Endometrial microvascular endothelial cells (primary cell): ENCODE data around the gene GRIK2. TPM values are rescaled to one million over a fixed set of nuclear protein-coding genes. Genes with fewer than 3 reads are reported as not detected.
"Not testable (repeated sequence)": the region's sequence is repeated elsewhere in the genome, so short reads cannot be mapped to it uniquely, and the experiment has no call there.

Source experiments
- in situ Hi-C: cut with HindIII; loops from 2 replicates; pipeline ENCODE4 v1.10.0; 2017; ENCODE audit warnings: low sequenced_read_pairs, low pct_unique_long_range_greater_than_20kb; ENCODE audit errors: inconsistent ontology term
- total RNA-seq: library from RNA; depleted of rRNA; stranded (reverse); fragments of >200 nt; gene quantifications from one replicate; pipeline ENCODE4 v1.2.3, GENCODE V29; 2015; ENCODE audit errors: inconsistent ontology term

The GRIK2 gene
- total RNA-seq, 1 donor from 2014 or later: under 0.01 TPM

DNA sequence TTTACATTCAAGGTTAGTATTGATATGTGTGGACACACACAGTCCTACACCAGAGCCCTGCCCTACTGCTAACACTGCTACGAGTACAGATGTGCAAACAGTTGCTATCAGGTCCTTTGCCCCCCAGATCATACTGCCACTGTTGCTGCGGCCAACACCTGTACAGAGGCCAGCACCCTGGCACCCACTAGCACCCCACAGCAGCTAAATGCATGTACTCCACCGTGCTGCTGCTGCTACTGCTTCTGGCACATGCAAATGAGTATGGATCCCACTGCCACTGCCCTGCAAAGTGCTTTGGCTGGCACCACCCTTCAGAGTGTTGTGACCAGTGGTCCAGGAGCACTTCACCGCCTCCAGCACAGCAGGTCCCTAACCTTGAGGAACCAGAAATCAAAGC is 621.9 kb downstream of the GRIK2 start:
- in situ Hi-C loops: no loop called here

- in situ Hi-C loops: no loop called here
These were observed 628.8 kb downstream of the GRIK2 start for GRCh38 chr6:102022281-102022680.

DNA sequence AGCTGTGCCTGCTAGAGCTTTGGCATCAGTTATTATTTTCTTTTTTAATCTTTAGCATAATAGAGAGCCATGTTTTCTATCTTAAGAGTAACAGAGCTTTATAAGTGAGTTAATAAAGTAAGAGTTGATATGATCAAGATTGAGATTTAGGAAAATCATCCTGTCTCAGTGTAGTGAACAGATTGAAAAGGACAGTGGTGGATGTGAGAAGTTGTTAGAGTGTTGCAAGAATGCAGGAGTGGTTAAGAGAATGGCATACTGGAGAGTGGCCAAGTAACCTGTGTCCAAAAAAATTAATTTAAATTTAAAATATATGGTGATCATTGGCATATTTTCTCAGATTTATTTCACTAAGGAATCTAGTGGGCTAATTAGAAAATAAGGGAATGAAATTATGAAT is 629.3 kb downstream of the GRIK2 start:
- in situ Hi-C loops: no loop called here

- in situ Hi-C loops: no loop called here
These were observed 630.6 kb downstream of the GRIK2 start for GRCh38 chr6:102023977-102024657.

GRCh38 chr6:102026649-102027048 is 633.1 kb downstream of the GRIK2 start:
- in situ Hi-C loops: no loop called here

GRCh38 chr6:102028176-102028575 is 634.7 kb downstream of the GRIK2 start:
- in situ Hi-C loops: no loop called here

DNA sequence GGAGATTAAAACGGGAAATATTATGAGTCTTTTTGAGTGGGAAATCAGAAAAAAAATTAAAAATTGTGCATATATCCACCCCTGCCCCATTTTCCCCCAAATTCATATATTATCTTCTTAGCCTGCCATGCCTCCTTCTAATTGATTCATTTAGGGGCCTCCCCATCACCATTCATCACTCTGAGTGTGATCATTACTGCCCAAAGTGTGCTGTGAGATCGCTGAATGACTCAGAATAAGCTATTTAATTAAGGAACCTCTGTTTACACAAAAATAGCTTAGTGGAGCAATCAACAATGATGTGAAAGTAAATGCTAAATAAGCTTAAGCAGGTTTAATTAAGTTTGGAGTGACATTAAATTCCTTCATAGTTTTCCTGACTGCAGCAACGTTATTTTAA is 645.5 kb downstream of the GRIK2 start:
- in situ Hi-C loops: no loop called here

DNA sequence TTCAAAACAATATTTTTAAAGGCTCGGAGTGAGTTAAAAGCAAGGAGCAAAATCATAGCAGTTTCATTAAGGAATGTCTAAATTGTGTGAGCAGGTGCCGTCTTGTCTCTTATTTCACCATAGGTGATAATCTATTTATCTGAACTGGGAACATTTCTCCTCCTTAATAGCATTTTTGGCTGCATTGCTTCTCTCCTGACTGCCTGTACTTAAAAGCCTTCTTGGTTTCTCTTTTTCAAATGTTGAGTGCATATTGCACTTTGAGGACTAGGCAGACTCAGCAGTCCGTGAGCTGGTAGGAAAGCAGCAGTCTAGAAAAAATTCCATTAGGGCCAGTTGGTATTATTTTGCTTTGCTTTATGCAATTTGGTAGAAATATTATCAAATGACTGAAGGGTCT is 645.9 kb downstream of the GRIK2 start:
- in situ Hi-C loops: no loop called here

DNA sequence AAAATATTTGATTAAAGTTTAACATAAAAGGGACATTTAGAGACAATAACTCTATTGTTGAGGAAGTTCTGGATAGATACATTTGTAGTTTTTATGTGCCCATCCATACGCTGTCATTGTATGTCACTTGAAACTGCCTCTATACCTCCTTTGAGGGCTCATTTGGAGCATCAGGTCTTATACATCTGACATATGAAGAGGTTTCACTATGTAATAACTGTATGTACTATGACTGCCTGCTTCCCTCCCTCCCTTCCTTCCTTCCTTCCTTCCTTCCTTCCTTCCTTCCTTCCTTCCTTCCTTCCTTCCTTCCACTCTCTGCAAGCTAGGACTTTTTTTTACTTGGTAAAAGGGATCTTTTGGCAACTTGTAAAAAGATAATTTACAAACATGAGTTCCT is 657.5 kb downstream of the GRIK2 start:
- in situ Hi-C loops: no loop called here

DNA sequence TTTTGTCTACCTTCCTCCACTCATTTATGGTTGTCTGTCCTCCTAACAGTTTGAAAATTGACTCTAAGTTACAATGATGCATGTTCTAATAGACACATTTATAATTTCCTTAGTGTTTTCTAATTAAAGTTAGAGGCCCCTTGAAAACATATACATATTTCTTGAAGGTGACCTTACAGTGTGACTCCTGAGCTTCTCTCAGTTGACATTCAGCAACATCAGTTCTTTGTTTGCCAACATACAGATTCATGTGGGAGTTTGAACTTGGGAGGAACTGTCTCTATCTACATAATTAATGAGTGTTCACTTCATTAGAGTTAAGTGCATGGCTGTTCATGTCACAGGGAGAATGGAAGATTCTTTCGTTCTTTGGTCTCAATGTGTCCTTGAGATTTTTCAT is 658.2 kb downstream of the GRIK2 start:
- in situ Hi-C loops: no loop called here

GRCh38 chr6:102064142-102064541 is 670.6 kb downstream of the GRIK2 start:
- in situ Hi-C loops: no loop called here

DNA sequence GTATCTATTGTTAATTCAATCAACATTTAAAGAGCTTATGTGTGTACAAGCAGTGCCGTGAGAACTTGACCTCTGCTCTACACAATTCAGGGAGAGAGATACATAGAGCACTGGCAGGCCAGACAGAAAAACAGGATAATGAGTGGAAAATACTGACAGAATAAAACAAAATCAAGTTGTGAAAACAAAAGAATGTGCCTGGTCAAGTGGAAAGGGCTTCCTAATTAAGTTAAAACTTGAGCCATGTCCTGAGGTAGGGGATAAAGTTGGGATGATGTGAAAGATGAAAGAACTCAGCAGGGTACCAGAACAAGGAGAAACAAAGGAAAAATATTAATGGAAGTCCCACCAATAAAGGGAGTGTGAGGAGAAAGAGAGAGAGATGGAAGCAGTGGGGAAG is 672.8 kb downstream of the GRIK2 start:
- in situ Hi-C loops: no loop called here

- in situ Hi-C loops: no loop called here
These were observed 674.9 kb downstream of the GRIK2 start for GRCh38 chr6:102068349-102068929.

DNA sequence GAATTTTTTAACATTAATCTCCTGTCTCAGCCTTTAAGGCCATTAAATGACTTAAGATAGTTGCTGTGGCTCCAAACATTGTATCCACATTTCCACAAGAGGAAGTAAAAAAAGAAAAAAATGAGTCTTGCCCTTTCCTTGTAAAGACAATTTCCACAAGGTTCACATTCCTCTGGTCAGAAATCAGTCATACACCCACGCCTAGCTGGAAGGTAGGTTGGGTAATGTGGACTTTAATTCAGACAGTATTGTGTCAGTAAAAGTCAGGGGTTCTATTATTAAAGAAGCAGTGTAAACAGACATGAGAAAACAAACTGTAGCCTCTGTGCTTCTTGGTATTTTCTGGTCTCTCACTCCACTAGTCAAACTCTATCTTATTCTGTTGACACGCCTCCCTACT is 682.0 kb downstream of the GRIK2 start:
- in situ Hi-C loops: no loop called here

DNA sequence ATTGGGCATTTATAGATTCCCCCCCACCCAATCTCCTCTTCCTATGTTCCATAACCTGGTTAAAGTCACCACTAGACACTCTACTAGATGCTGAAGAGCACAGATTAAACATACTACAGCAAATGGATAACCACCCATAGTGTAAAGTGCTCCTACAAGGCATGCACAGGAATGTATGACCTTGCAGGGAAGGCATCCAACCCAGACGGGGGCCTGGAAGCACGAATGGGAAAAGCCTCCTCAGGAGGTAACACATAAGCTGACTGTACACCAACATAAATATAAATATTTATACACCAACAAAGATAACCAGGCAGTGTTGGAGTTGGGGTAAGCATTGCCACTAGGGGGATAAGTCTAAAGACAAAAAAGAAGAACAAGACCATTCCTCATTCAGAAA is 691.7 kb downstream of the GRIK2 start:
- in situ Hi-C loops: no loop called here

- in situ Hi-C loops: not testable (repeated sequence)
These were observed 694.7 kb downstream of the GRIK2 start for GRCh38 chr6:102088160-102088559.

DNA sequence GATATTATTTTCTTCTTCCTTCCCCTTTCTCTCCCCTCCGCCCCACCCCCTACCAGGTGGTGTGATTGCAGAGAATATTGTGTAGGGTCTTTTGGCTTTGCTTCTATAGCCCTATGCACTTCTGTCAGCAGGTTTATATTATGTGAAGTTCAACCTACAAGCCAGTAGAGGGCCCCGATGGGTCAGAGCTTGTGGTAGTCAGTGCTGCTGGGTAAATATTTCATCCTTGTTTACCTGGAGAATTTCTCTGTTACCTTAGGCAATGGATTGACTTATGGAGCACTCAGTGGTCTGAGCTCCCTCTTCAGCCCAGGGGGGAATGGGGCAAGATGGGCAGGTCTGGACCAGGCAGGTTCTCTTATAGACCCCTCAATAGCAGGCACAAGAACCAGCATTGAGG is 720.9 kb downstream of the GRIK2 start:
- in situ Hi-C loops: no loop called here

DNA sequence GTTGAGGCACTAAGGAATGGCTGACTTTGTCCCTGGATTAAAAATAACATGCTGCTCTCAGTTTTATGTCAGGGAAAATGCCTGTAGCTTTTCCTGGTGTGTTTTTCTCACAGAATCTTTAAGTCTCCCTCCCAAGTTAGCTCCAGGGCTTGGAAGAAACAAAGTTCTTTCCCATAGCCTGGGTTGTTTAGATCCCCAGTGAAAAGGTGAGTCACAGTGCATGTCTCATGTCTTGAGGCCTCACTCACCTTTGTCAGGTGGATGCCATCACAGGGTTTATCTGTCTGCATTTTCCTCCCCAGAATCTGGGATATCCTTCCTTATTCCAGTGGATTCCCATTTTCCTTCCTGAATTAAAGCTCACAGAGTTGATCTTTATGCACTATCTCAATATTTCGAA is 722.4 kb downstream of the GRIK2 start:
- in situ Hi-C loops: no loop called here

DNA sequence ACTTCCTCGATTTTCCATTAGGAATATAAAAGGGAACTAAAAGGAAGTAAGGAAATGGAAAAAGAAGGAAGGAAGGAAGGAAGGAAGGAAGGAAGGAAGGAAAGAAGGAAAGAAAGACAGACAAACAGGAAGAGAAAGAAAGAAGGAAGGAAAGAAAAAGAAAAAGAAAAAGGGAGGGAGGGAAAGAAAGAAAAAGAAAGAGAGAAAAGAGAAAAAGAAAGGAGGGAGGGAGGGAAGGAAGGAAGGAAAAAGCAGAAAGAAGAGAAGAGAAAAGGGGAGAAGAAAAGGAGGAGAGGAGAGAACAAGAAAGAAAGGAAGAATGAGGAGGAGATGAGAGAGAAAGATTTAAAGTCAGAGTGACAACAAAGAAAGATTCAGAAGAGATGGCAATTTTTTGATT is 724.5 kb downstream of the GRIK2 start:
- in situ Hi-C loops: no loop called here
